Measurements from ENCODE around the gene PKP2. TPM values are rescaled to one million over a fixed set of nuclear protein-coding genes. Genes with fewer than 3 reads are reported as not detected.

PKP2 gene
- total RNA-seq, 2 experiments from 2014 or later: 0.22 to 0.31 TPM

GRCh38 chr12:32860192-32860591, 36.4 kb downstream of the PKP2 start:
- ChIA-PET POLR2A (no interaction called here), CTCF (no interaction called here)
- DNase-seq (no peak), ATAC-seq (ENCODE audit: poor library complexity) (no peak)
- H3K27me3 Mint-ChIP-seq: peaks cover 3% of the 10 kb centered on the region
- H3K4me1 Mint-ChIP-seq (ENCODE audit: low read depth): no peaks in the 10 kb centered on the region
- no peak for TF ChIP-seq CTCF (IDR thresholded peaks at IDR 0.05)
- no peak overlapping the region for H3K4me3 ChIP-seq (ENCODE audit: low read length)
- H3K36me3 Mint-ChIP-seq (ENCODE audit: low read depth): no peaks in the 10 kb centered on the region
- no peak overlapping the region for H3K27ac Mint-ChIP-seq
- H3K27me3 ChIP-seq (ENCODE audit: control insufficient read depth in 1 of 2, insufficient read depth in 2 of 2, low read length in 2 of 2): peaks cover 0 to 2% of the 10 kb centered on the region in 2 experiments
- intact Hi-C loops (cut with DNase I, micrococcal nuclease): no loop called here
- H3K27ac ChIP-seq (ENCODE audit: low read depth in 1 of 2, low read length in 2 of 2): no peak overlapping the region
- H3K36me3 ChIP-seq (ENCODE audit: insufficient read depth, low read length): no peaks in the 10 kb centered on the region
- no peak overlapping the region for H3K4me3 Mint-ChIP-seq
- H3K9me3 ChIP-seq (ENCODE audit: control insufficient read depth in 1 of 2, insufficient read depth in 1 of 2, low read length in 2 of 2): no peaks in the 10 kb centered on the region
- no peaks in the 10 kb centered on the region for H3K9me3 Mint-ChIP-seq
- no peaks in the 10 kb centered on the region for H3K4me1 ChIP-seq (ENCODE audit: insufficient read depth, low read length)

GRCh38 chr12:32859389-32859788, 37.2 kb downstream of the PKP2 start:
- no peak for ATAC-seq (ENCODE audit: poor library complexity)
- TF ChIP-seq CTCF (IDR thresholded peaks at IDR 0.05): no peak
- CTCF ChIA-PET: no interaction called here

GRCh38 chr12:32854716-32855115, 41.9 kb downstream of the PKP2 start:
- H3K36me3 ChIP-seq (ENCODE audit: insufficient read depth, low read length): no peaks in the 10 kb centered on the region
- intact Hi-C loops (cut with DNase I, micrococcal nuclease): no loop called here
- no peaks in the 10 kb centered on the region for H3K36me3 Mint-ChIP-seq (ENCODE audit: low read depth)
- TF ChIP-seq CTCF (IDR thresholded peaks at IDR 0.05): no peak
- DNase-seq (no peak), ATAC-seq (ENCODE audit: poor library complexity) (no peak)
- peaks cover 3% of the 10 kb centered on the region for H3K27me3 Mint-ChIP-seq
- no peaks in the 10 kb centered on the region for H3K4me1 Mint-ChIP-seq (ENCODE audit: low read depth)
- H3K9me3 Mint-ChIP-seq: no peaks in the 10 kb centered on the region
- H3K27ac ChIP-seq (ENCODE audit: low read depth in 1 of 2, low read length in 2 of 2): no peak overlapping the region
- H3K4me1 ChIP-seq (ENCODE audit: insufficient read depth, low read length): no peaks in the 10 kb centered on the region
- H3K4me3 Mint-ChIP-seq: no peak overlapping the region
- no peak overlapping the region for H3K4me3 ChIP-seq (ENCODE audit: low read length)
- CTCF ChIA-PET: no interaction called here
- H3K27me3 ChIP-seq (ENCODE audit: control insufficient read depth in 1 of 2, insufficient read depth in 2 of 2, low read length in 2 of 2): peaks cover 0 to 2% of the 10 kb centered on the region in 2 experiments
- no peak overlapping the region for H3K27ac Mint-ChIP-seq
- no peaks in the 10 kb centered on the region for H3K9me3 ChIP-seq (ENCODE audit: control insufficient read depth in 1 of 2, insufficient read depth in 1 of 2, low read length in 2 of 2)
- POLR2A ChIA-PET: no interaction called here

More at GRCh38 chr12:32859389-32859788, 37.2 kb downstream of the PKP2 start:
- Mint-ChIP-seq H3K4me1 (ENCODE audit: low read depth) (no peaks in the 10 kb centered on the region), H3K27me3 (peaks cover 3% of the 10 kb centered on the region), H3K27ac (no peak overlapping the region), H3K4me3 (no peak overlapping the region), H3K36me3 (ENCODE audit: low read depth) (no peaks in the 10 kb centered on the region), H3K9me3 (no peaks in the 10 kb centered on the region)
- no peaks in the 10 kb centered on the region for H3K36me3 ChIP-seq (ENCODE audit: insufficient read depth, low read length)
- H3K9me3 ChIP-seq (ENCODE audit: control insufficient read depth in 1 of 2, insufficient read depth in 1 of 2, low read length in 2 of 2): no peaks in the 10 kb centered on the region
- intact Hi-C loops (cut with DNase I, micrococcal nuclease): no loop called here
- H3K27ac ChIP-seq (ENCODE audit: low read depth in 1 of 2, low read length in 2 of 2): no peak overlapping the region
- peaks cover 0 to 2% of the 10 kb centered on the region in 2 experiments for H3K27me3 ChIP-seq (ENCODE audit: control insufficient read depth in 1 of 2, insufficient read depth in 2 of 2, low read length in 2 of 2)
- DNase-seq: no peak
- no peak overlapping the region for H3K4me3 ChIP-seq (ENCODE audit: low read length)
- no peaks in the 10 kb centered on the region for H3K4me1 ChIP-seq (ENCODE audit: insufficient read depth, low read length)
- POLR2A ChIA-PET: no interaction called here

Data from CD4-positive, alpha-beta T cell (primary cell).